Neural cell (in vitro differentiated cells): ENCODE data around the gene ABAT.

Source experiments
- CTCF ChIP-seq: fragments of 450-650 bp; IDR thresholded peaks from 2 replicates; pipeline ENCODE4 v1.5.1; 2014; ENCODE audit warnings: antibody characterized with exemption, mild to moderate bottlenecking, moderate library complexity; ENCODE audit not compliant: poor library complexity, severe bottlenecking
- EP300 ChIP-seq: fragments of 450-650 bp; conservative IDR thresholded peaks from 2 replicates; pipeline ENCODE4 v1.6.1; 2014; ENCODE audit warnings: antibody characterized with exemption, mild to moderate bottlenecking, moderate library complexity; ENCODE audit not compliant: poor library complexity, severe bottlenecking
- EZH2 ChIP-seq: fragments of 200-600, 300-800 bp; shearing (Covaris generic), sonication (generic); IDR thresholded peaks from 2 replicates; pipeline ENCODE4 v1.6.1; 2014; ENCODE audit warnings: antibody characterized with exemption, low read length, borderline replicate concordance, mild to moderate bottlenecking; ENCODE audit not compliant: insufficient read depth, poor library complexity, severe bottlenecking
- MXI1 ChIP-seq: fragments of 450-650 bp; conservative IDR thresholded peaks from 2 replicates; pipeline ENCODE4 v1.6.1; 2014; ENCODE audit warnings: antibody characterized with exemption, mild to moderate bottlenecking; ENCODE audit not compliant: poor library complexity, severe bottlenecking
- POLR2AphosphoS5 ChIP-seq: IDR thresholded peaks from 2 replicates; pipeline ENCODE4 v1.6.1; 2012
- RAD21 ChIP-seq: fragments of 450-650 bp; conservative IDR thresholded peaks from 2 replicates; pipeline ENCODE4 v1.6.1; 2014; ENCODE audit warnings: antibody characterized with exemption, mild to moderate bottlenecking, moderate library complexity
- REST ChIP-seq: IDR thresholded peaks from 2 replicates; pipeline ENCODE4 v1.6.1; 2012; ENCODE audit warnings: borderline replicate concordance
- SMC3 ChIP-seq: fragments of 450-650 bp; conservative IDR thresholded peaks from 2 replicates; pipeline ENCODE4 v1.6.1; 2014; ENCODE audit warnings: antibody characterized with exemption, mild to moderate bottlenecking, moderate library complexity; ENCODE audit not compliant: poor library complexity
- TAF1 ChIP-seq: IDR thresholded peaks from 2 replicates; pipeline ENCODE4 v1.6.1; 2012; ENCODE audit warnings: low read depth

- TF ChIP-seq CTCF = no peak
- no peak for TF ChIP-seq REST
- TF ChIP-seq POLR2AphosphoS5 = no peak
- no peak for TF ChIP-seq EP300
- no peak for TF ChIP-seq EZH2
- no peak for TF ChIP-seq RAD21
- TF ChIP-seq MXI1 = no peak
- no peak for TF ChIP-seq SMC3
- no peak for TF ChIP-seq TAF1
Observed at GRCh38 chr16:8708536-8708935, 34.1 kb downstream of the ABAT start.
